MM.1S (cell line): ENCODE data around the gene CACFD1.

ENCODE experiments used
- DNase-seq: peaks from one replicate; pipeline ENCODE4 v3.0.0-alpha.2; 2015
- H2AFZ ChIP-seq: fragments of 300-600 bp; sonication (generic); 2 replicates; pipeline ENCODE4 v1.6.0; 2016; ENCODE audit warnings: antibody characterized with exemption, low read length
- H3F3A ChIP-seq: fragments of 300-600 bp; sonication (generic); 2 replicates; pipeline ENCODE4 v1.6.1; 2016; ENCODE audit warnings: mild to moderate bottlenecking, antibody characterized with exemption, low read length, moderate library complexity, mixed read lengths; ENCODE audit not compliant: insufficient read depth
- H3K27ac ChIP-seq: fragments of 300-600 bp; sonication (generic); 2 replicates; pipeline ENCODE4 v1.5.1; 2016; ENCODE audit warnings: mild to moderate bottlenecking, low read length
- H3K27me3 ChIP-seq: fragments of 300-600 bp; sonication (generic); replicated peaks from 2 replicates; pipeline ENCODE4 v1.6.0; 2016; ENCODE audit warnings: low read length; ENCODE audit not compliant: insufficient read depth
- H3K36me3 ChIP-seq: fragments of 300-600 bp; sonication (generic); replicated peaks from 2 replicates; pipeline ENCODE4 v1.6.1; 2016; ENCODE audit warnings: mild to moderate bottlenecking, low read length, mixed read lengths; ENCODE audit not compliant: insufficient read depth
- H3K4me1 ChIP-seq: fragments of 300-600 bp; sonication (generic); 2 replicates; pipeline ENCODE4 v1.6.1; 2016; ENCODE audit warnings: low read length, mixed read lengths
- H3K4me2 ChIP-seq: fragments of 300-600 bp; sonication (generic); 2 replicates; pipeline ENCODE4 v1.6.0; 2016; ENCODE audit warnings: low read depth, low read length
- H3K4me3 ChIP-seq: fragments of 300-600 bp; sonication (generic); 2 replicates; pipeline ENCODE4 v1.5.1; 2016; ENCODE audit warnings: low read length, mixed read lengths
- H3K79me2 ChIP-seq: fragments of 300-600 bp; sonication (generic); 2 replicates; pipeline ENCODE4 v1.6.1; 2016; ENCODE audit warnings: mixed run types, low read length, mixed read lengths
- H3K9ac ChIP-seq: fragments of 300-600 bp; sonication (generic); 2 replicates; pipeline ENCODE4 v1.6.1; 2016; ENCODE audit warnings: low read length, mixed read lengths
- H3K9me2 ChIP-seq: fragments of 300-600 bp; sonication (generic); replicated peaks from 2 replicates; pipeline ENCODE4 v1.6.1; 2016; ENCODE audit warnings: mild to moderate bottlenecking, low read length, mixed read lengths; ENCODE audit not compliant: insufficient read depth
- H3K9me3 ChIP-seq: fragments of 300-600 bp; sonication (generic); replicated peaks from 2 replicates; pipeline ENCODE4 v1.6.1; 2016; ENCODE audit warnings: mild to moderate bottlenecking, low read length, mixed read lengths; ENCODE audit not compliant: insufficient read depth
- H4K20me1 ChIP-seq: fragments of 300-600 bp; sonication (generic); 2 replicates; pipeline ENCODE4 v1.6.1; 2016; ENCODE audit warnings: mild to moderate bottlenecking, low read length, moderate library complexity, mixed read lengths; ENCODE audit not compliant: insufficient read depth
- CTCF ChIP-seq: fragments of 300-600 bp; sonication (generic); IDR thresholded peaks from 2 replicates; pipeline ENCODE4 v1.5.1; 2016; ENCODE audit warnings: antibody characterized with exemption, low read length, mixed read lengths
- EZH2 ChIP-seq: fragments of 300-600 bp; sonication (generic); optimal IDR thresholded peaks from 2 replicates; pipeline ENCODE3; 2017; ENCODE audit warnings: low read depth, mild to moderate bottlenecking, antibody characterized with exemption, low read length, mixed read lengths
- EZH2phosphoT487 ChIP-seq: fragments of 300-600 bp; sonication (generic); IDR thresholded peaks from 2 replicates; pipeline ENCODE4 v1.6.1; 2018; ENCODE audit warnings: antibody characterized with exemption, low read length

Gene CACFD1

GRCh38 chr9:133477992-133478850, 18.4 kb downstream of the CACFD1 start:
- Histone ChIP-seq H3K27ac (no peak overlapping the region), H3K9me3 (no peaks in the 10 kb centered on the region), H3K4me2 (peak overlapping the region; percentile 90), H3K9me2 (no peaks in the 10 kb centered on the region), H3K9ac (peak overlapping the region; percentile 24; the same call in 1 of the 2 replicates), H3K27me3 (peaks cover 34% of the 10 kb centered on the region), H4K20me1 (no peaks in the 10 kb centered on the region), H3K4me3 (peak overlapping the region; percentile 56), H3K4me1 (peaks cover 11% of the 10 kb centered on the region), H3K79me2 (no peaks in the 10 kb centered on the region), H3F3A (no peaks in the 10 kb centered on the region), H2AFZ (peak overlapping the region; percentile 69), H3K36me3 (no peaks in the 10 kb centered on the region)
- no peak for TF ChIP-seq EZH2
- no peak for TF ChIP-seq EZH2phosphoT487
- DNase-seq = no peak

- Histone ChIP-seq H3K27me3 (peaks cover 41% of the 10 kb centered on the region), H3K4me2 (peak within 1 kb of the TSS; percentile 90), H4K20me1 (no peaks in the 10 kb centered on the region), H3K27ac (no peak within 1 kb of the TSS), H3K36me3 (no peaks in the 10 kb centered on the region), H3K4me3 (peak within 1 kb of the TSS; percentile 56), H3K79me2 (no peaks in the 10 kb centered on the region), H3K9me2 (no peaks in the 10 kb centered on the region), H3F3A (no peaks in the 10 kb centered on the region), H3K9me3 (no peaks in the 10 kb centered on the region), H3K9ac (peak within 1 kb of the TSS; percentile 24; the same call in 1 of the 2 replicates), H2AFZ (peak within 1 kb of the TSS; percentile 69), H3K4me1 (peaks cover 11% of the 10 kb centered on the region)
- peak; percentile 81 for DNase-seq
- TF ChIP-seq EZH2phosphoT487 (no peak), EZH2 (no peak), CTCF (no peak)
Measured at GRCh38 chr9:133478851-133479711, 19.3 kb downstream of the CACFD1 start, which contains the start of gene SLC2A6. Gene SLC2A6, minus strand, starts transcription at chr9:133479099. Its CDS starts 40 bp downstream, at chr9:133479059.

- no peak for TF ChIP-seq EZH2
- no peak for TF ChIP-seq EZH2phosphoT487
- no peaks in the 10 kb centered on the region for H4K20me1 ChIP-seq
- H2AFZ ChIP-seq = no peak overlapping the region
- DNase-seq = no peak
- H3K4me1 ChIP-seq = peaks cover 4% of the 10 kb centered on the region; the same call in 1 of the 2 replicates
- no peak overlapping the region for H3K27ac ChIP-seq
- no peaks in the 10 kb centered on the region for H3K9me3 ChIP-seq
- no peaks in the 10 kb centered on the region for H3K36me3 ChIP-seq
- no peaks in the 10 kb centered on the region for H3K9me2 ChIP-seq
- H3K27me3 ChIP-seq = peaks cover 75% of the 10 kb centered on the region
- H3K4me3 ChIP-seq = no peak overlapping the region
- H3F3A ChIP-seq = no peaks in the 10 kb centered on the region
- no peaks in the 10 kb centered on the region for H3K79me2 ChIP-seq
- H3K4me2 ChIP-seq = no peak overlapping the region
- H3K9ac ChIP-seq = no peak overlapping the region
Measured at GRCh38 chr9:133483611-133484010, 23.8 kb downstream of the CACFD1 start.
